K562 (cell line): ENCODE results near the gene ZNF736. TPM values are rescaled to one million over a fixed set of nuclear protein-coding genes. Genes with fewer than 3 reads are reported as not detected.
A peak's percentile ranks its signal among the peaks of the same experiment; 100 is the strongest.
"Not testable (repeated sequence)": the region's sequence is repeated elsewhere in the genome, so short reads cannot be mapped to it uniquely, and the experiment has no call there.

ENCODE experiments used
- ATAC-seq: fragments of 200-7000 bp; cut with Tn5 transposase; 3 replicates; pipeline ENCODE4 v1.9.1; 2020; ENCODE audit warnings: moderate library complexity
- BruUV-seq: library from RNA; stranded (reverse); fragments of 400-500 nt; replicated peaks from 2 replicates; lab custom pipeline; 2021; lab: Mats Ljungman, UMichigan
- CTCF ChIA-PET: fragments of 300-600 bp; formaldehyde crosslinking; extraction: SDS; loops from one replicate; lab custom pipeline; 2021; ENCODE audit warnings: low intra/inter-chr PET ratio; lab: Yijun Ruan, JAX
- POLR2A ChIA-PET: fragments of 300-600, 350-650 bp; sonication (Branson Sonifier 250); formaldehyde crosslinking; extraction: SDS; loops from one replicate; lab custom pipeline; 2021; ENCODE audit warnings: antibody characterized with exemption, inconsistent platforms; lab: Yijun Ruan, JAX
- DNase-seq, 4 experiments: peaks; one replicate each; pipeline versions ENCODE4 v3.0.0 to v3.0.0-alpha.2; 2011 to 2018; ENCODE audit warnings: low spot score in 3 of 4, mixed read lengths in 3 of 4; ENCODE audit errors: extremely low read depth in 1 of 4
- FAIRE-seq: peaks from 2 replicates; lab custom pipeline; 2011; peaks lifted over from hg19 to GRCh38; lab: Jason Lieb, UNC
- H2AFZ ChIP-seq: 2 replicates; pipeline ENCODE4 v1.6.0; 2011; ENCODE audit warnings: low read depth, low read length, control low read depth, inconsistent platforms
- H3K27ac ChIP-seq: fragments of 200-600 bp; 3 replicates; pipeline ENCODE4 v1.8.0; 2011; ENCODE audit warnings: low read depth, mild to moderate bottlenecking, control low read depth, inconsistent platforms, low read length, moderate library complexity, mixed read lengths; ENCODE audit errors: extremely low read depth
- H3K27me3 ChIP-seq, 2 experiments: fragments of 300-600 bp in 1 of 2; 2 replicates in 1 of 2; 3 replicates in 1 of 2; pipeline versions ENCODE4 v1.6.0 to v1.8.0; 2011; ENCODE audit warnings: inconsistent platforms in 2 of 2, low read length in 2 of 2, mild to moderate bottlenecking in 1 of 2, mixed read lengths in 1 of 2, moderate library complexity in 1 of 2; ENCODE audit not compliant: control insufficient read depth in 2 of 2, insufficient read depth in 2 of 2
- H3K36me3 ChIP-seq: fragments of 300-600 bp; 3 replicates; pipeline ENCODE4 v1.8.0; 2011; ENCODE audit warnings: mild to moderate bottlenecking, low read length, inconsistent platforms; ENCODE audit not compliant: control insufficient read depth, insufficient read depth
- H3K4me1 ChIP-seq, 2 experiments: fragments of 200-600 bp in 1 of 2; replicated peaks in 1 of 2; 2 replicates in 1 of 2; 3 replicates in 1 of 2; pipeline versions ENCODE4 v1.5.1 to v1.8.0; 2011; ENCODE audit warnings: inconsistent platforms in 2 of 2, low read length in 2 of 2, mild to moderate bottlenecking in 1 of 2, mixed read lengths in 1 of 2, moderate library complexity in 1 of 2; ENCODE audit not compliant: control insufficient read depth in 2 of 2, insufficient read depth in 2 of 2
- H3K4me2 ChIP-seq: 2 replicates; pipeline ENCODE4 v1.6.1; 2011; ENCODE audit warnings: low read length, control low read depth, inconsistent platforms, mixed read lengths; ENCODE audit not compliant: insufficient read depth
- H3K4me3 ChIP-seq: fragments of 200-600 bp; sonication (generic), shearing (Covaris generic); 2 replicates; pipeline ENCODE4 v1.5.1; 2016; ENCODE audit warnings: control low read depth, inconsistent platforms
- H3K79me2 ChIP-seq: fragments of 200-600 bp; 3 replicates; pipeline ENCODE4 v1.8.0; 2011; ENCODE audit warnings: low read length, inconsistent platforms; ENCODE audit not compliant: control insufficient read depth, insufficient read depth
- H3K9ac ChIP-seq, 2 experiments: 2 replicates each; pipeline versions ENCODE4 v1.6.0 to v1.6.1; 2011; ENCODE audit warnings: low read depth in 2 of 2, low read length in 2 of 2, control low read depth in 1 of 2, inconsistent platforms in 1 of 2, mild to moderate bottlenecking in 1 of 2, mixed read lengths in 1 of 2; ENCODE audit not compliant: insufficient read depth in 1 of 2
- H3K9me1 ChIP-seq: one replicate; pipeline ENCODE4 v1.6.0; 2011; ENCODE audit warnings: inconsistent platforms, mild to moderate bottlenecking, low read length, moderate library complexity; ENCODE audit not compliant: control insufficient read depth, insufficient read depth
- H3K9me3 ChIP-seq: replicated peaks from 2 replicates; pipeline ENCODE4 v1.5.1; 2011; ENCODE audit warnings: low read depth, low read length, inconsistent platforms; ENCODE audit not compliant: control insufficient read depth, insufficient read depth
- H4K20me1 ChIP-seq: replicated peaks from 2 replicates; pipeline ENCODE4 v1.6.1; 2011; ENCODE audit warnings: low read length, inconsistent platforms, mixed read lengths; ENCODE audit not compliant: control insufficient read depth, insufficient read depth
- CEBPB ChIP-seq: fragments of 450-650 bp; IDR thresholded peaks from 2 replicates; pipeline ENCODE4 v1.6.1; 2016; ENCODE audit warnings: missing genetic modification characterization, missing compliant biosample characterization
- ETV5 ChIP-seq: sonication (generic); formaldehyde crosslinking; IDR thresholded peaks from 2 replicates; pipeline ENCODE4 v1.4.0; 2020; ENCODE audit warnings: low read depth, mild to moderate bottlenecking, missing genetic modification reagents
- MYC ChIP-seq, 2 experiments: fragments of 250-450 bp in 1 of 2; sonication (Bioruptor Pico) in 1 of 2; IDR thresholded peaks; 2 replicates each; pipeline versions ENCODE4 v1.5.1 to v1.6.1; 2012 to 2021; ENCODE audit warnings: low read depth in 2 of 2, borderline replicate concordance in 1 of 2, improper control_type of control experiment in 1 of 2, low read length in 1 of 2, mild to moderate bottlenecking in 1 of 2, moderate library complexity in 1 of 2
- WGBS: fragments of 100-300 bp; shearing (Covaris generic); methylation state at CpG from one replicate; pipeline ENCODE4 v1.1.6; 2016; ENCODE audit warnings: low coverage, mixed read lengths; ENCODE audit not compliant: insufficient coverage; ENCODE audit errors: missing lambda C conversion rate; 5-methylcytosine and 5-hydroxymethylcytosine counted together
- in situ Hi-C: fragments of 300-500 bp; cut with MboI; formaldehyde crosslinking; loops from 4 replicates; pipeline ENCODE4 v1.15.0; 2018; ENCODE audit warnings: inconsistent platforms, mixed read lengths
- intact Hi-C: fragments of 100-400 bp; cut with micrococcal nuclease; formaldehyde crosslinking; loops from 2 replicates; pipeline ENCODE4 v1.14.2; 2022
- polyA plus RNA-seq, 8 experiments: library from polyadenylated mRNA; depleted of rRNA in 4 of 8; stranded (reverse) in 5 of 8; unstranded in 3 of 8; fragments of >200 nt; fragmentation: Nextera tagmentation in 2 of 8; fragmentation: Illumina TruSeq in 1 of 8; extraction: Ambion mirVana in 2 of 8; extraction: Trizol in 1 of 8; gene quantifications; 2 replicates each; pipeline versions ENCODE4 v1.2.1 to v1.2.3, GENCODE V29; 2011 to 2014; ENCODE audit warnings: inconsistent platforms in 1 of 8, missing spikeins in 1 of 8
- total RNA-seq, 7 experiments: library from RNA; depleted of rRNA in 6 of 7; stranded (reverse); fragments of >200 nt in 6 of 7; fragmentation: Illumina TruSeq in 2 of 7; extraction: Trizol in 2 of 7; gene quantifications; 2 replicates each; pipeline versions ENCODE4 v1.2.1 to v1.2.3, GENCODE V29; 2011 to 2021; ENCODE audit warnings: low replicate concordance in 1 of 7

ZNF736 gene
- total and polyA plus RNA-seq, 9 of the 15 experiments (the other 6 are each of a cell fraction or from before 2014, with no cell fraction given), result 2.7 to 15.6 (median 7.6) TPM

GRCh38 chr7:64297418-64297817 lies 16.3 kb upstream of the ZNF736 start:
- H3K79me2 ChIP-seq, CTCF ChIA-PET, BruUV-seq, intact Hi-C loops, H3K4me1 ChIP-seq, H3K4me2 ChIP-seq, FAIRE-seq, H3K9me1 ChIP-seq, H3K27me3 ChIP-seq, H3K27ac ChIP-seq, ATAC-seq, H2AFZ ChIP-seq, POLR2A ChIA-PET, in situ Hi-C loops, DNase-seq, H3K9ac ChIP-seq, H3K9me3 ChIP-seq, H3K4me3 ChIP-seq, H4K20me1 ChIP-seq, H3K36me3 ChIP-seq: not testable (repeated sequence)
- 0% methylated on average over 1 of the region's 1 CpG for WGBS

- no peaks in the 10 kb centered on the region for H3K36me3 ChIP-seq
- in situ Hi-C loops, result no loop called here
- intact Hi-C loops, result loop anchor here (10.0 kb wide), 1 partner anchor 456 kb away; no protein-coding TSS in a partner anchor
- no peak overlapping the region for H3K4me3 ChIP-seq
- ChIA-PET POLR2A (no interaction called here), CTCF (no interaction called here)
- no peak overlapping the region for H2AFZ ChIP-seq
- H3K4me1 ChIP-seq, result no peaks in the 10 kb centered on the region
- TF ChIP-seq ETV5 (CRISPR knock-in tag) (no peak), MYC (IDR thresholded peaks at IDR 0.05; ENCODE audit: low read depth, low read length) (no peak), MYC (CRISPR knock-in tag; IDR thresholded peaks at IDR 0.05; ENCODE audit: borderline replicate concordance, low read depth) (no peak), CEBPB (tag) (peak; percentile 22; the same call in 1 of the 2 replicates)
- TF ChIP-seq, all 486 proteins: peak for 1
- H3K9me3 ChIP-seq, result no peaks in the 10 kb centered on the region
- H4K20me1 ChIP-seq, result no peaks in the 10 kb centered on the region
- no peaks in the 10 kb centered on the region for H3K27me3 ChIP-seq
- no TSS peak for BruUV-seq
- ATAC-seq (no peak), DNase-seq (no peak), FAIRE-seq (no peak)
- no peak overlapping the region for H3K9ac ChIP-seq
- H3K9me1 ChIP-seq, result no peaks in the 10 kb centered on the region
- WGBS, result 0% methylated on average over 9 of the region's 9 CpGs
- H3K27ac ChIP-seq, result no peak overlapping the region
- no peaks in the 10 kb centered on the region for H3K79me2 ChIP-seq
- no peak overlapping the region for H3K4me2 ChIP-seq
Observed at GRCh38 chr7:64300641-64301405, 12.9 kb upstream of the ZNF736 start.
